GM12892 (cell line): Measurements from ENCODE around the gene SH3RF2.

Experiments
- POLR2A ChIP-seq: IDR thresholded peaks from 2 replicates; pipeline ENCODE4 v1.6.1; 2011; ENCODE audit warnings: low read depth, low read length, control low read depth
- POLR2AphosphoS5 ChIP-seq: IDR thresholded peaks from 2 replicates; pipeline ENCODE4 v1.6.1; 2011; ENCODE audit warnings: low read depth, low read length, control low read depth

- TF ChIP-seq POLR2A (no peak), POLR2AphosphoS5 (no peak)
Observed at GRCh38 chr5:145941096-145941447, 4.7 kb downstream of the SH3RF2 start.
